WTC11 (cell line): ENCODE data around the gene AZIN2. TPM values are rescaled to one million over a fixed set of nuclear protein-coding genes. Genes with fewer than 3 reads are reported as not detected.

Experiments
- ATAC-seq: fragments of 200-7000 bp; cut with Tn5 transposase; 2 replicates; pipeline ENCODE4 v1.10.0; 2021; ENCODE audit warnings: mild to moderate bottlenecking, moderate library complexity
- CTCF ChIA-PET: fragments of 300-600 bp; sonication (Branson Sonifier 250); formaldehyde crosslinking; loops from one replicate; lab custom pipeline; 2021; ENCODE audit warnings: antibody characterized with exemption; lab: Charles Lee
- POLR2A ChIA-PET: fragments of 350-600 bp; sonication (Branson Sonifier 250); formaldehyde crosslinking; loops from one replicate; lab custom pipeline; 2021; ENCODE audit warnings: antibody characterized with exemption; lab: Charles Lee
- DNase-seq: peaks from one replicate; pipeline ENCODE4 v3.0.0; 2021; ENCODE audit warnings: low spot score
- H3K27ac Mint-ChIP-seq: 2 replicates; pipeline ENCODE4 v1.8.0; 2021; ENCODE audit warnings: mixed read lengths
- H3K27me3 Mint-ChIP-seq: 2 replicates; pipeline ENCODE4 v1.8.0; 2021; ENCODE audit warnings: low read depth, mild to moderate bottlenecking, moderate library complexity, mixed read lengths
- H3K36me3 Mint-ChIP-seq: 2 replicates; pipeline ENCODE4 v1.8.0; 2021; ENCODE audit warnings: mixed read lengths
- H3K4me1 Mint-ChIP-seq: 2 replicates; pipeline ENCODE4 v1.8.0; 2022; ENCODE audit warnings: mixed read lengths
- H3K4me3 Mint-ChIP-seq: 2 replicates; pipeline ENCODE4 v1.8.0; 2021; ENCODE audit warnings: mild to moderate bottlenecking, moderate library complexity, mixed read lengths
- H3K9me3 Mint-ChIP-seq: 2 replicates; pipeline ENCODE4 v1.8.0; 2021; ENCODE audit warnings: mixed read lengths
- ATF2 ChIP-seq: sonication (generic); formaldehyde crosslinking; IDR thresholded peaks from 2 replicates; pipeline ENCODE4 v1.8.1; 2022; ENCODE audit warnings: low read depth, missing genetic modification reagents, borderline replicate concordance
- CBFB ChIP-seq: sonication (generic); formaldehyde crosslinking; IDR thresholded peaks from 2 replicates; pipeline ENCODE4 v1.8.1; 2022; ENCODE audit warnings: mild to moderate bottlenecking, low read depth, missing genetic modification reagents
- E2F5 ChIP-seq: sonication (generic); formaldehyde crosslinking; IDR thresholded peaks from 2 replicates; pipeline ENCODE4 v1.8.1; 2022; ENCODE audit warnings: mild to moderate bottlenecking, moderate library complexity, missing genetic modification reagents
- ETV6 ChIP-seq: sonication (generic); formaldehyde crosslinking; IDR thresholded peaks from 2 replicates; pipeline ENCODE4 v1.8.1; 2022; ENCODE audit warnings: mild to moderate bottlenecking, missing genetic modification reagents
- FOXK1 ChIP-seq: sonication (generic); formaldehyde crosslinking; IDR thresholded peaks from 2 replicates; pipeline ENCODE4 v1.8.0; 2022; ENCODE audit warnings: mild to moderate bottlenecking, moderate library complexity, missing genetic modification reagents
- FOXP4 ChIP-seq: sonication (generic); formaldehyde crosslinking; IDR thresholded peaks from 2 replicates; pipeline ENCODE4 v1.8.0; 2022; ENCODE audit warnings: mild to moderate bottlenecking, missing genetic modification reagents
- IRF2 ChIP-seq: sonication (generic); formaldehyde crosslinking; IDR thresholded peaks from 2 replicates; pipeline ENCODE4 v1.8.0; 2022; ENCODE audit warnings: low read depth, missing genetic modification reagents, borderline replicate concordance
- NFYB ChIP-seq: sonication (generic); formaldehyde crosslinking; conservative IDR thresholded peaks from 2 replicates; pipeline ENCODE4 v1.8.0; 2022; ENCODE audit warnings: low read depth, missing genetic modification reagents
- SMAD3 ChIP-seq: sonication (generic); formaldehyde crosslinking; IDR thresholded peaks from 2 replicates; pipeline ENCODE4 v1.8.0; 2022; ENCODE audit warnings: missing genetic modification reagents, mild to moderate bottlenecking, borderline replicate concordance
- TEAD1 ChIP-seq: sonication (generic); formaldehyde crosslinking; IDR thresholded peaks from 2 replicates; pipeline ENCODE4 v1.8.0; 2022; ENCODE audit warnings: mild to moderate bottlenecking, missing genetic modification reagents
- USF1 ChIP-seq: sonication (generic); formaldehyde crosslinking; IDR thresholded peaks from 2 replicates; pipeline ENCODE4 v1.8.0; 2022; ENCODE audit warnings: mild to moderate bottlenecking, missing genetic modification reagents
- ZNF121 ChIP-seq: sonication (generic); formaldehyde crosslinking; IDR thresholded peaks from 2 replicates; pipeline ENCODE4 v1.8.0; 2023; ENCODE audit warnings: missing genetic modification reagents
- ZNF263 ChIP-seq: sonication (generic); formaldehyde crosslinking; IDR thresholded peaks from 2 replicates; pipeline ENCODE4 v1.8.1; 2022; ENCODE audit warnings: low read depth, mild to moderate bottlenecking, moderate library complexity, missing genetic modification reagents
- ZNF317 ChIP-seq: sonication (generic); formaldehyde crosslinking; IDR thresholded peaks from 2 replicates; pipeline ENCODE4 v1.8.1; 2023; ENCODE audit warnings: low read depth, mild to moderate bottlenecking, moderate library complexity, missing genetic modification reagents, borderline replicate concordance
- ZNF423 ChIP-seq: fragments of 250-450 bp; sonication (Bioruptor Pico); IDR thresholded peaks from 2 replicates; pipeline ENCODE4 v2.1.2; 2022; ENCODE audit warnings: mild to moderate bottlenecking, moderate library complexity
- ZNF532 ChIP-seq: fragments of 250-450 bp; sonication (Bioruptor Pico); IDR thresholded peaks from 2 replicates; pipeline ENCODE4 v1.9.0; 2021; ENCODE audit warnings: mild to moderate bottlenecking, borderline replicate concordance
- ZNF671 ChIP-seq: fragments of 250-450 bp; sonication (Bioruptor Pico); IDR thresholded peaks from 2 replicates; pipeline ENCODE4 v1.8.0; 2021; ENCODE audit warnings: mild to moderate bottlenecking
- total RNA-seq: library from RNA; stranded (reverse); gene quantifications from 3 replicates; pipeline ENCODE4 v1.2.3, GENCODE V29; 2021

Gene AZIN2
- total RNA-seq, 1 experiment from 2014 or later: 1.7 TPM

GRCh38 chr1:33151116-33151515 is 70.2 kb downstream of the AZIN2 start (continued):
- TF ChIP-seq ZNF532 (CRISPR knock-in tag) (no peak), ZNF317 (CRISPR knock-in tag) (no peak), SMAD3 (CRISPR knock-in tag) (no peak), CBFB (CRISPR knock-in tag) (no peak), ZNF671 (no peak), ETV6 (CRISPR knock-in tag) (no peak), IRF2 (CRISPR knock-in tag) (no peak), FOXP4 (CRISPR knock-in tag) (no peak), USF1 (CRISPR knock-in tag) (no peak)

GRCh38 chr1:33152685-33153432 is 71.9 kb downstream of the AZIN2 start:
- DNase-seq: peak; percentile 78
- no peak for TF ChIP-seq ATF2 (CRISPR knock-in tag)
- no peak for TF ChIP-seq E2F5 (CRISPR knock-in tag)
- peak; percentile 75; the same call in 1 of the 2 replicates for TF ChIP-seq ZNF263 (CRISPR knock-in tag)
- no peak for TF ChIP-seq ZNF317 (CRISPR knock-in tag)
- peak; percentile 3; the same call in 1 of the 2 replicates for TF ChIP-seq ZNF423 (CRISPR knock-in tag)
- TF ChIP-seq FOXK1: no peak
- 0 out of 2 replicates have a peak, but pooled peaks have one; percentile 47 for TF ChIP-seq TEAD1 (CRISPR knock-in tag)
- TF ChIP-seq ZNF121 (CRISPR knock-in tag): 0 out of 2 replicates have a peak, but pooled peaks have one; percentile 9
- TF ChIP-seq NFYB (CRISPR knock-in tag): peak; percentile 27; the same call in 1 of the 2 replicates
- peak; percentile 87 for ATAC-seq
- Mint-ChIP-seq H3K27ac (peak overlapping the region; percentile 93), H3K4me3 (peak overlapping the region; percentile 7; the same call in 1 of the 2 replicates), H3K27me3 (no peaks in the 10 kb centered on the region; the same call in 1 of the 2 replicates), H3K36me3 (peaks cover 14% of the 10 kb centered on the region), H3K4me1 (peaks cover 47% of the 10 kb centered on the region), H3K9me3 (no peaks in the 10 kb centered on the region)
- ChIA-PET POLR2A (interaction anchor here (0.8 to 1.6 kb wide), 5 partner anchors 11 to 189 kb away, joined by 3 to 16 read pairs (median 3); partner anchors contain the start of gene TRIM62), CTCF (interaction anchor here (0.6 to 4.6 kb wide), 15 partner anchors 11 to 1713 kb away, joined by 3 to 83 read pairs (median 4); partner anchors contain the start of gene TRIM62)
